Upper lobe of left lung (tissue), 6 donors: ENCODE data around the gene SAFB. TPM values are rescaled to one million over a fixed set of nuclear protein-coding genes. Genes with fewer than 3 reads are reported as not detected.

Experiments
- ATAC-seq, 2 donors: fragments of 200-7000 bp; cut with Tn5 transposase; one replicate each; pipeline ENCODE4 v1.9.1; 2022; ENCODE audit warnings: mild to moderate bottlenecking in 2 of 2, moderate library complexity in 2 of 2; ENCODE audit not compliant: low FRiP score in 2 of 2
- DNase-seq, 2 donors: peaks; one replicate each; pipeline ENCODE4 v3.0.0-alpha.2; 2019 to 2020
- H3K27ac ChIP-seq, 4 donors: fragments of 200-600 bp; sonication (generic); one replicate each; pipeline ENCODE4 v1.5.1; 2016 to 2019
- H3K27me3 ChIP-seq, 4 donors: fragments of 200-600 bp; sonication (generic); one replicate each; pipeline ENCODE4 v1.5.1; 2017 to 2019
- H3K36me3 ChIP-seq, 4 donors: fragments of 200-600 bp; sonication (generic); one replicate each; pipeline ENCODE4 v1.5.1; 2016 to 2019
- H3K4me1 ChIP-seq, 4 donors: fragments of 200-600 bp; sonication (generic); one replicate each; pipeline ENCODE4 v1.5.1; 2018 to 2019
- H3K4me3 ChIP-seq, 4 donors: fragments of 200-600 bp; sonication (generic); one replicate each; pipeline ENCODE4 v1.5.1; 2017 to 2019; ENCODE audit warnings: mild to moderate bottlenecking in 2 of 4, moderate library complexity in 1 of 4
- H3K9me3 ChIP-seq, 4 donors: fragments of 200-600 bp; sonication (generic); one replicate each; pipeline ENCODE4 v1.5.1; 2018 to 2019
- CTCF ChIP-seq, 6 experiments: fragments of 450-650 bp in 4 of 6; fragments of 200-600 bp in 2 of 6; sonication (generic) in 2 of 6; IDR thresholded peaks; one replicate each; pipeline ENCODE4 v1.5.1; 2016 to 2019; ENCODE audit warnings: antibody characterized with exemption in 6 of 6
- EP300 ChIP-seq, 4 donors: sonication (generic); formaldehyde crosslinking; IDR thresholded peaks; one replicate each; pipeline ENCODE4 v1.5.1; 2017; ENCODE audit warnings: antibody characterized with exemption in 4 of 4, control low read depth in 2 of 4
- POLR2A ChIP-seq, 4 donors: fragments of 450-650 bp; IDR thresholded peaks; one replicate each; pipeline ENCODE4 v1.5.1; 2016 to 2017; ENCODE audit warnings: antibody characterized with exemption in 4 of 4, mild to moderate bottlenecking in 2 of 4
- POLR2AphosphoS5 ChIP-seq, 2 donors: sonication (generic); formaldehyde crosslinking; IDR thresholded peaks; one replicate each; pipeline ENCODE4 v1.5.1; 2017; ENCODE audit warnings: antibody characterized with exemption in 2 of 2
- WGBS, 2 donors: methylation state at CpG; one replicate each; pipeline ENCODE4 v1.1.5; 2017 to 2018; 5-methylcytosine and 5-hydroxymethylcytosine counted together
- total RNA-seq, 6 donors: library from RNA; depleted of rRNA in 4 of 6; stranded (reverse); fragments of >200 nt in 4 of 6; gene quantifications; one replicate each; pipeline versions ENCODE4 v1.1.0 to v1.2.1, GENCODE V29; 2016 to 2021
- donor health status: DM: no; HTN: no; CAD: no; lungs with moderate emphysema.
- donor health status: DM: no; HTN: yes; CAD: no; lungs with severe emphysema.

SAFB gene
- total RNA-seq, 6 donors from 2014 or later, result 66.4 to 524 (median 113) TPM

- Histone ChIP-seq H3K9me3 (no peaks in the 10 kb centered on the region), H3K27ac (no peak overlapping the region), H3K4me3 (no peak overlapping the region), H3K27me3 (no peaks in the 10 kb centered on the region), H3K4me1 (no peaks in the 10 kb centered on the region), H3K36me3 (peaks cover 27 to 81% (median 67%) of the 10 kb centered on the region in 4 donors)
- 94 to 95% methylated on average over 8 of the region's 8 CpGs for WGBS, 2 donors
- ATAC-seq (no peak), DNase-seq (no peak)
- no peak for TF ChIP-seq POLR2AphosphoS5 (IDR thresholded peaks at IDR 0.05)
- no peak for TF ChIP-seq POLR2A (IDR thresholded peaks at IDR 0.05)
- no peak for TF ChIP-seq CTCF (IDR thresholded peaks at IDR 0.05)
- TF ChIP-seq EP300 (IDR thresholded peaks at IDR 0.05), result no peak
These were observed 88.1 kb downstream of the SAFB start for GRCh38 chr19:5711025-5711424.

- no peak for ATAC-seq
- Histone ChIP-seq H3K27ac (no peak overlapping the region), H3K4me3 (no peak overlapping the region), H3K9me3 (no peaks in the 10 kb centered on the region), H3K36me3 (peaks cover 22 to 74% (median 60%) of the 10 kb centered on the region in 4 donors), H3K27me3 (no peaks in the 10 kb centered on the region), H3K4me1 (no peaks in the 10 kb centered on the region)
- WGBS, 2 donors, result 93% methylated on average over 14 to 25 of the region's 25 CpGs
- no peak for TF ChIP-seq POLR2A (IDR thresholded peaks at IDR 0.05)
- TF ChIP-seq CTCF (IDR thresholded peaks at IDR 0.05), result no peak
- no peak for TF ChIP-seq EP300 (IDR thresholded peaks at IDR 0.05)
- TF ChIP-seq POLR2AphosphoS5 (IDR thresholded peaks at IDR 0.05), result no peak
- DNase-seq, result peak in 1 of 2 donors; percentile 72
These were observed 88.9 kb downstream of the SAFB start for GRCh38 chr19:5711713-5712161.

DNA sequence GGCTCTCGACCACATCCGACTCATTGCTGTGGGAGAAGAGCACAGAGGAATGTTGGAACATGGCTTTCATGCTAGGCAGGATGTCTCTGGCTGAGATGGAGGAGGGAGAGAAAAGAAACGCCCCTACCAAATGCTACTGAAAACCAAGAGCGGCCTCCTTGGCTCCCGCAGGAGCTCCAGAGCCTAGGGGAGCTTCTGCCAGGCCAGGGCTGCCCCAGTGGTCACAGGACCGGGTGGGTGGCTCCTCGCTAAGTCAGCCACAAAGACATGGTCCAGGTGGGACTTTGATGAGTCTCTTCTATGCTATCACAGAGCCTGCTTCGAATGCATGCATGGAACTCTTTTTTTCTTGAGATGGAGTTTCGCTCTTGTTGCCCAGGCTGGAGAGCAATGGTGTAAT is 90.3 kb downstream of the SAFB start:
- 95 to 96% methylated on average over 8 to 9 of the region's 9 CpGs for WGBS, 2 donors
- no peaks in the 10 kb centered on the region for H3K9me3 ChIP-seq
- no peaks in the 10 kb centered on the region for H3K27me3 ChIP-seq
- H3K4me1 ChIP-seq, result peaks cover 4 to 9% (median 6%) of the 10 kb centered on the region in 4 donors
- H3K36me3 ChIP-seq, result peaks cover 19 to 59% (median 45%) of the 10 kb centered on the region in 4 donors
- ATAC-seq (no peak), DNase-seq (no peak)
- TF ChIP-seq EP300 (IDR thresholded peaks at IDR 0.05), result no peak
- TF ChIP-seq CTCF (IDR thresholded peaks at IDR 0.05), result no peak
- no peak for TF ChIP-seq POLR2AphosphoS5 (IDR thresholded peaks at IDR 0.05)
- no peak for TF ChIP-seq POLR2A (IDR thresholded peaks at IDR 0.05)
- H3K4me3 ChIP-seq, result no peak overlapping the region
- H3K27ac ChIP-seq, result no peak overlapping the region

DNA sequence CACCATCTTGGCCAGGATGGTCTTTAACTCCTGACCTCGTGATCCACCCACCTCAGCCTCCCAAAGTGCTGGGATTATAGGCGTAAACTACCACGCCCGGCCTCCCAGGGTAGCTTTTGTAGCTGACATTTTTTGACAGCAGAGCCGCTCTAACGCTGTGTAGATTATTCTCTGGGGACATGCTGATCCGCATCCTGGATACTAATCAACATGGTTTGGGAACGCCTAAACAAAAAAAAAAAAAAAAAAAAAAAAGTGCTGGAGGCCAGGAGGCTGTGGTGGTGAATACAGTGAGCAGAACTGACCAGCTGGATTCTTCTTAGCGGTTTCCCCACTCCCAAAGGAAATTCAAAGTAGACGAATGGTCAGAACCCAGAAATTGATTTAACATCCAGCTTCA is 91.9 kb downstream of the SAFB start:
- Histone ChIP-seq H3K9me3 (no peaks in the 10 kb centered on the region), H3K27me3 (no peaks in the 10 kb centered on the region), H3K4me1 (peaks cover 16 to 20% (median 18%) of the 10 kb centered on the region in 4 donors), H3K36me3 (peaks cover 16 to 45% (median 38%) of the 10 kb centered on the region in 4 donors), H3K27ac (no peak overlapping the region), H3K4me3 (no peak overlapping the region)
- TF ChIP-seq POLR2AphosphoS5 (IDR thresholded peaks at IDR 0.05), result no peak
- TF ChIP-seq CTCF (IDR thresholded peaks at IDR 0.05), result no peak
- no peak for TF ChIP-seq POLR2A (IDR thresholded peaks at IDR 0.05)
- no peak for TF ChIP-seq EP300 (IDR thresholded peaks at IDR 0.05)
- WGBS, 2 donors, result 92 to 94% methylated on average over 10 of the region's 10 CpGs
- ATAC-seq, result no peak
- no peak for DNase-seq
